Uterus (tissue), 4 donors: Measurements from ENCODE around the gene CTSK. TPM values are rescaled to one million over a fixed set of nuclear protein-coding genes. Genes with fewer than 3 reads are reported as not detected.

ENCODE experiments used
- DNase-seq, 2 donors: peaks; one replicate each; pipeline ENCODE4 v3.0.0-alpha.2; 2019 to 2020
- H3K27ac ChIP-seq, 2 donors: fragments of 200-600 bp; sonication (generic); 1 replicate in 1 of 2; 2 replicates in 1 of 2; pipeline ENCODE4 v1.5.1; 2016 to 2018
- H3K27me3 ChIP-seq, 2 donors: fragments of 200-600 bp; sonication (generic); one replicate each; pipeline ENCODE4 v1.5.1; 2018 to 2019; ENCODE audit warnings: control low read depth in 1 of 2
- H3K36me3 ChIP-seq, 2 donors: fragments of 200-600 bp; sonication (generic); one replicate each; pipeline ENCODE4 v1.5.1; 2019; ENCODE audit warnings: control low read depth in 1 of 2
- H3K4me1 ChIP-seq, 2 donors: fragments of 200-600 bp; sonication (generic); one replicate each; pipeline ENCODE4 v1.5.1; 2018 to 2019; ENCODE audit warnings: control low read depth in 1 of 2
- H3K4me3 ChIP-seq, 2 donors: fragments of 200-600 bp; sonication (generic); 1 replicate in 1 of 2; 2 replicates in 1 of 2; pipeline ENCODE4 v1.5.1; 2018 to 2019; ENCODE audit warnings: mild to moderate bottlenecking in 1 of 2
- H3K9me3 ChIP-seq, 2 donors: fragments of 200-600 bp; sonication (generic); one replicate each; pipeline ENCODE4 v1.5.1; 2019; ENCODE audit warnings: control low read depth in 1 of 2
- CTCF ChIP-seq, 4 experiments: fragments of 200-600 bp in 2 of 4; fragments of 450-650 bp in 2 of 4; sonication (generic) in 2 of 4; IDR thresholded peaks; one replicate each; pipeline ENCODE4 v1.5.1; 2016 to 2019; ENCODE audit warnings: antibody characterized with exemption in 4 of 4, mild to moderate bottlenecking in 2 of 4, moderate library complexity in 1 of 4
- POLR2A ChIP-seq, 2 donors: fragments of 450-650 bp; IDR thresholded peaks; one replicate each; pipeline ENCODE4 v1.6.1; 2016; ENCODE audit warnings: antibody characterized with exemption in 2 of 2, mild to moderate bottlenecking in 1 of 2, moderate library complexity in 1 of 2
- intact Hi-C: fragments of 100-400 bp; cut with DNase I; formaldehyde crosslinking; loops from one replicate; pipeline ENCODE4 v1.15.1; 2023; ENCODE audit warnings: low total_unique reads
- total RNA-seq, 4 donors: library from RNA; depleted of rRNA in 3 of 4; stranded (reverse); fragments of >200 nt in 3 of 4; gene quantifications; one replicate each; pipeline versions ENCODE4 v1.1.0 to v1.2.4, GENCODE V29; 2014 to 2023
- donor health status: DM: yes; HTN: yes; CAD: no.

The CTSK gene
- total RNA-seq, 4 donors from 2014 or later = 83.5 to 168 (median 114) TPM

GRCh38 chr1:150765296-150765976, 42.6 kb downstream of the CTSK start, which contains the start of gene CTSS:
TSS of gene CTSS (minus strand) at chr1:150765778. CDS start at chr1:150764763, 1,015 bp downstream.
- Histone ChIP-seq H3K27me3 (no peaks in the 10 kb centered on the region), H3K9me3 (no peaks in the 10 kb centered on the region), H3K4me1 (no peaks in the 10 kb centered on the region), H3K36me3 (no peaks in the 10 kb centered on the region), H3K4me3 (peak within 1 kb of the TSS; percentile 8 to 11), H3K27ac (peak within 1 kb of the TSS; percentile 40 to 61)
- no peak for DNase-seq
- intact Hi-C loops = no loop called here
- TF ChIP-seq POLR2A (IDR thresholded peaks at IDR 0.05) (no peak), CTCF (IDR thresholded peaks at IDR 0.05) (no peak)

GRCh38 chr1:150764617-150765101, 43.4 kb downstream of the CTSK start:
- DNase-seq = no peak
- Histone ChIP-seq H3K4me3 (no peak overlapping the region), H3K27me3 (no peaks in the 10 kb centered on the region), H3K4me1 (no peaks in the 10 kb centered on the region), H3K27ac (peak overlapping the region; percentile 40 to 61), H3K9me3 (no peaks in the 10 kb centered on the region), H3K36me3 (no peaks in the 10 kb centered on the region)
- intact Hi-C loops = no loop called here
- TF ChIP-seq POLR2A (IDR thresholded peaks at IDR 0.05) (no peak), CTCF (IDR thresholded peaks at IDR 0.05) (no peak)

- H3K4me1 ChIP-seq = no peaks in the 10 kb centered on the region
- TF ChIP-seq CTCF (IDR thresholded peaks at IDR 0.05) (no peak), POLR2A (IDR thresholded peaks at IDR 0.05) (no peak)
- DNase-seq = no peak
- H3K4me3 ChIP-seq = no peak overlapping the region
- H3K36me3 ChIP-seq = no peaks in the 10 kb centered on the region
- no peaks in the 10 kb centered on the region for H3K27me3 ChIP-seq
- intact Hi-C loops = no loop called here
- H3K27ac ChIP-seq = no peak overlapping the region
- H3K9me3 ChIP-seq = no peaks in the 10 kb centered on the region
These were observed 45.0 kb downstream of the CTSK start for GRCh38 chr1:150763018-150763417.

- Histone ChIP-seq H3K27me3 (no peaks in the 10 kb centered on the region), H3K4me3 (no peak overlapping the region), H3K36me3 (no peaks in the 10 kb centered on the region), H3K9me3 (no peaks in the 10 kb centered on the region), H3K4me1 (no peaks in the 10 kb centered on the region), H3K27ac (no peak overlapping the region)
- intact Hi-C loops = no loop called here
- TF ChIP-seq CTCF (IDR thresholded peaks at IDR 0.05) (no peak), POLR2A (IDR thresholded peaks at IDR 0.05) (no peak)
- no peak for DNase-seq
These were observed 45.5 kb downstream of the CTSK start for GRCh38 chr1:150762552-150762951.

GRCh38 chr1:150761801-150762200, 46.3 kb downstream of the CTSK start:
- intact Hi-C loops = no loop called here

More at GRCh38 chr1:150761801-150762200, 46.3 kb downstream of the CTSK start:
- no peaks in the 10 kb centered on the region for H3K4me1 ChIP-seq
- TF ChIP-seq POLR2A (IDR thresholded peaks at IDR 0.05) (no peak), CTCF (IDR thresholded peaks at IDR 0.05) (no peak)
- H3K27me3 ChIP-seq = no peaks in the 10 kb centered on the region
- H3K4me3 ChIP-seq = no peak overlapping the region
- DNase-seq = no peak
- no peaks in the 10 kb centered on the region for H3K9me3 ChIP-seq
- H3K36me3 ChIP-seq = no peaks in the 10 kb centered on the region
- H3K27ac ChIP-seq = no peak overlapping the region
